Hepatic stellate cell (primary cell): Measurements from ENCODE around the gene CROCC2.

ENCODE experiments used
- DNase-seq: peaks from one replicate; pipeline ENCODE4 v3.0.0; 2011; ENCODE audit warnings: low spot score

Gene CROCC2

DNA sequence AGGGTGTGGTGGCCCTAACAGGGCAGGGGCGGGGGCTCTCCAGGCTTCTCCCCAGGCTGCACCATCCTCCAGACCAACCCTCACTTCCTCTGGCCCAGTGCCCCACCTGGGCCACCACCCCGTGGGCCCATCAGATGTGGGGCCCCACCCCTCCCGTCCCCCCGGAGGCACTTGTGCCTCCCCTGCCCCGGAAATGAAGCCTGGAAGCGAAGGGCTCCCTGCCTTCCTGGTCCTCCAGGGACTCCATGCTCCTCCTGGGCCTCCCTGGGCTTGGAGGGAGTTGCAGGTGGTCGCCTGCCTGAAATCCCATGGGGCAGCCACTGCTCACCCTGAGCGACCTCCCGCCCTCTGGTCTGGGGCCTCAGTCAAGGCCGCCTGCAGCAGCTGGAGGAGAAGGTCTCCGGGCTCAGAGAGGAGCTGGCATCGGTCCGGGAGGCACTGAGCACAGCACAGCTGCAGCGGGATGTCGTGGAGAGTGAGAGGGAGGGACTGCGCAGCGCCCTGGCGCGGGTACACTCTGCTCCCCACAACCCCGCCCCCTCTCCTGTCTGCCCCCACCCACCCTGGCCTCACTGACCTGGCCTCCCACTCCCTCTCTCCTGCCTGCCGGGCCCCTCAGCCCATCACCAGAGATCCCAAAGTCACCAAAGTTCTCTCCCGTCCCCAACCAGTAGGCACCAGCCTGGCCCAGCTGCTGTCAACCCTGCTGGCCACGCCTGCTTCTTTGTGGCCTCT is 28.0 kb downstream of the CROCC2 start:
- no peak for DNase-seq

DNA sequence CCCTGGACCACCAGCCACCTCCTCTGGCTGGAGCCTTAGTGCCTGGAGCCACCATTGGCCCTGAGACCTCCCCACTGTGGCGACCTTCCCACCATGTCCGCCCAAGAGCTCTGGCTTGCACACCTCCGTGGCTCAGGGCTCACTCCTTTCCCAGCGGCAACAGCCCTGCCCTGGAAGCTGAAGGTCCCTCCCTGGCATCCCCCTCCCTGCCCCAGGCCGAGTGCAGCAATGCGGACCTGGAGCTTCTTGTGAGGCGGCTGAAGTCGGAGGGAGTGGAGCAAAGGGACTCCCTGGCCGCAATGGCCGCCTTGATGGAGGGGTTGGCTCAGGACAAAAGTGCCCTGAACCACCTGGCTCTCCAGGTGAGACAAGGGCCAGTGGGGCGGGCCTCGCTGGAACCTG is 28.6 kb downstream of the CROCC2 start:
- DNase-seq: no peak

DNA sequence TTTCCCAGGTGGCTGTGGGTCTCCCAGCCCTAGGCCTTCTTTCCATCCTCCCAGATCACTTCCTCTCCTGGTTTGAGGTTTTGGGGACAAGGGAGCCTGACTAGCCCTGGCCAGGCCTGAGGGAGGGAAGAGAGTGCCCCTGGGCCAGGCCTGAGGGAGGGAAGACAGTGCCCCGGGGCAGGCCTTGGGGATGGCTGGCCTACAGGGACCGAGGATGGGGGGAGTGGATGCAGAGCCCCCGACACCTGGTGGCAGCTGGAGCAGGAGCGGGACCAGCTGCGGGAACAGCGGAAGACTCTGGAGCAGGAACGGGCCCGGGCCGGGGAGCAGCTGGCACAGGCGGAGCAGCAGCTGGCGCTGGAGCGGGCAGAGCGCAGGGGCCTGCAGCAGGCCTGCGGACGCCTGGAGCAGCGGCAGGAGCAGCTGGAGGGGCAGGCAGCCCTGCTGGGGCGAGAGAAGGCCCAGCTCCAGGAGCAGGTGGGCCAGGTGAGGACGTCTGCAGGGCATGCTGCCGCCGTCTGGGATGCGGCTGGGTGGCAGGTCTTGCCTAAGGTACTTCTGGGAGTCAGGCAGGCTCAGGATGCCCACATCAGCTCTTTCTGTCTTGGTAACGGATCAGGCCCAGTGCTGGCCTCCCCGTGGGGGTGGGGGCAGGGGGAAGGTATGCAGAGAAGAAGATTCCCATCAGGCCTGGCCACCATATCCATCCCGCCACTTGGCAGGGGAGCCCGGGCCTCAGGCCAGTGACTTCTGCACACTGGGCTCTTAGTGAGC is 29.2 kb downstream of the CROCC2 start:
- DNase-seq: no peak

DNA sequence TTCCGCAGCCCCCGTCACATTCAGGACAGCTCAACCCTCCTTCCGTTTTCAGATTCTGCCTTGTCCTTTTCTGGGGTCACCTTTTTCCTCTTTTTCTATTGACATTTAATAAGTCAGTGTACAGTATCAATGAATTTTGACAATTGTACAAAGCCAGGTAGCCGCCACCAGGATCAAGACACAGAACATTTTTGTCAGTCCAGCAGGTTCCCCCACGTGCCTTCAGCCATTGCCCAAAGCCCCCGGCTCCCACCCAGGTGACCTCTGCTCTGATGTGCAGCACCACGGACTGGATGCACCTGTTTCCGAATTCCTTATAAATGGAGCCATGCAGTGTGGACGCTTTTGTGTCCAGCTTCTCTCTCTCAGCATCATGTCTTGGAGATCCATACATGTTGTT is 30.0 kb downstream of the CROCC2 start:
- DNase-seq: no peak

DNA sequence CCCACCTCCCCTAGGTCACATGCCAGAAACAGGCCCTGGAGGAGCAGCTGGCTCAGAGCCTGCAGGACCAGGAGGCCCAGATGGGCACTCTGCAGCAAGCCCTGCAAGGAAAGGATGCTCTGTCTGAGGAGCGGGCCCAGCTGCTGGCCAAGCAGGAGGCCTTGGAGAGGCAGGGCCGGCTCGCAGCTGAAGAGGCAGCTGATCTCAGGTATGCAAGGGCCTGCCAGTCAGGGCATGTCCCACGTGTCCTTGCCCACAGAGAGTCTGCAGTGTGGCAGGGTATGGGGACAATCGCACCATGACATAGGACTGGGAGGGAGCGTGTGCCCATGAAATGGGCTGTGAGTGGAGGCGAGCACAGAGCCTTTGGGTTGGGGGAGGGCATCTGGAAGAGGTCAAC is 39.9 kb downstream of the CROCC2 start:
- no peak for DNase-seq

DNA sequence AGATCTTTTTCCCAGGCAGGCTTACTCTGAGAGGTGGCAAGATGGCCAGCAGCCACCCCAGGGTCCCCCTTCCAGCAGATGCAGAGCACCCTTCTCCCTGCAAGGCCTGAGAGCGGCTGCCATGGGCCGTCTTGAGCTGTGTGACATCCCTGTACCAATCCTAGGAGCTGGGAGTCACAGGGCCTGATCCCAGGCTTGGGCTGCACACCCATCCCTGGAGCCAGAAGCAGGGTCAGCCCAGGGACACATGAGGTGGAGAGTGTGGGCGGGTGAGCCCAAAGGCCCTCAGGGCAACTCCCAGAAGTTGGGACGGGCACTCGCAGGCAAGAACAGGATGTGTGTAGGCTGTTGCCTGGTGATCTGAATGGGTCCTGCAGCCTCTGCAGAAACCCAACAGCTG is 40.5 kb downstream of the CROCC2 start:
- DNase-seq: no peak

DNA sequence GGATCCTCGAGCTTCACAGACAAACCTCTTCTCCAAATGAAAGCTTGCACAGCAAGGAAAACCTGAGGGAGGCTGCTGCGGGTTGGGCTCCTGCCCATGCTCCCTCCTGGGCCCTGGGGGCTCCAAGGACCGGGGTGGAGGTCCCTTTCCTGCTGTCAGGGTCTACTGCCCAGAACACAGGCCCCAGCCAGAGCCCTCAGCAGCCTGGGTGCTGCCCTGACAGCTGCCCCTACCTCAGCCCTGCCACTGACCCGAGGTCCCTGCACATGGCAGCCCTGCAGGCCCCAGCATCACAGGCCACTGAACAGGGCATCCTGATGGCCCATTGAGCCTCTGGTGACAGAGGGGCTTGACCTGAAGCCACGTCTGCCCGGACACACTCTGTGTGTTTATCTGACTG is 41.0 kb downstream of the CROCC2 start:
- no peak for DNase-seq

DNA sequence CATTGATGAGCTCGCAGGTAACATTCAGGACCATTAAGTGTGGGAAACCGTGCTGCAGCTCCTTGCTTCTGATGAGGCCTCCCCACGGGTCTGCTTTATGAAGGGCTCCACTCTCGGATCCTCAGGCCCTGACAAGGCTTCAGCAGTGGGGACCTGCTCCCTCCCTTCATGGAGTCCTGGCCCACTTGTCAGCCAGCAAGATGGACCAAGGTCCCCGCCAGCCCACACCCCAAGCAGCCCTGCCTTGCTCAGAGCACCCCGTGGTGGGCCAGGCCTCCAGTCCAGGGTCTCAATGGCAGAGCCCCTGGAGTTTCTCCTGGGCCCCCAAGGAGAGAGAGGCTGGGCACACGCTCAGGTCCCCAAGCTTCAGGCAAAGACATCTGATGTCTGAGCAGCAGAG is 41.5 kb downstream of the CROCC2 start:
- DNase-seq: no peak

DNA sequence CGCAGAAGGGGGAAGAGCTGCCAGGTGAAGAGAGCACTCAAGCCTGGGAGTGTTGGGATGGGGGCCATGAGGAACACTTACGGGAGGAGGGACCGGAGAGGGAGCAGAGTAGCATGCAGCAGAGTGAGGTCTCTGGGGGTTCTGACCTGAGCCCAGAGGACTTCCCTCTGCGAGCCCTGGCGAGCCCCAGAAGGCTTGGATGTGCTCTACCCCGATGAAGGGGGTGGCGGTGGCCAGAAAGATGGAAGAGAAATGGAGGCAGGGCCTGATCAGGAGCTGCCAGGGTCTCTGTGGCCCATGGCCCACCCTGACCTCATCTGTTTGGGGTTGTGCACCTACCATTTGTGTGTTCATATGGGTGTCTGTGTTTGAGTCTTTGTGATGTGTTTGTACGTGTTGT is 42.0 kb downstream of the CROCC2 start:
- DNase-seq: no peak

DNA sequence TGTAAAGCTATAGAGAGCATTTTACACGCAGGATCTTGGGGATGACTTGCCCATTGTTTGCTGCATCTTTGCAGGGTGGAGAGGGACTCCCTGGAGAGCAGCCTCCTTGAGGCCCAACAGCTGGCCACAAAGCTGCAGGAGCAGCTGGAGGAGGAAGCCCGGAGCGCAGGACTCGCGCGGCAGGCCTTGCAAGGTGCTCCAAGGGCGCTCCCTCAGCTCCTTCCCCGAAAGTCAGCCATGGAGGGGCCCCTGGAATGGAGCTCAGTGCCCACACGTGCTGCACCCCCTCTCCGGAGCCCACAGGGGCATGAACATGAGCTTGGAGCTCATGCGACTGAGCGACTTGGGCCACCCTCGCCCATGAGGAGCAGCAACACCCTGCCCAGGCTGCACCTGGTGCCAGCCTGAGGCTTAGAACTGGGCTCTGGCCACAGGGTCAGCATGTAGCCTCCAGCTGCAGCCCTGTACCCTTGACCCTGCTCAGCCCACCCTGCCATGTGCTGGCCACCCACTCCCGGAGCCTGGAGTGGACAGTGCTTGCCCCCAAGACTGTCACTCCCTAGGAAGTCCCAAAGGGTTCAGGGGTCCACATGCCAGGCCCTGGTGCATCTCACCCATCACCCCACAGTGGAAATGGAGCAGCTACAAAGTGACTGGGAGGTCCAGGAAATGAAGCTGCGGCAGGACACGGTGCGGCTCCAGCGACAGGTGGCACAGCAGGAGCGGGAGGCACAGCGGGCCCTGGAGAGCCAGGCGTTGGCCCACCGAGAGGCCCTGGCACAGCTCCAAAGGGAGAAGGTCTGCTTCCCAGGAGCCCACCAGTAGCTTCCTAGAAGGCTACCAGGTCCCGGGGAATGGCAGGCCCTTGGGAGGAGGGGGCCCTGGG is 43.0 kb downstream of the CROCC2 start:
- DNase-seq: no peak

DNA sequence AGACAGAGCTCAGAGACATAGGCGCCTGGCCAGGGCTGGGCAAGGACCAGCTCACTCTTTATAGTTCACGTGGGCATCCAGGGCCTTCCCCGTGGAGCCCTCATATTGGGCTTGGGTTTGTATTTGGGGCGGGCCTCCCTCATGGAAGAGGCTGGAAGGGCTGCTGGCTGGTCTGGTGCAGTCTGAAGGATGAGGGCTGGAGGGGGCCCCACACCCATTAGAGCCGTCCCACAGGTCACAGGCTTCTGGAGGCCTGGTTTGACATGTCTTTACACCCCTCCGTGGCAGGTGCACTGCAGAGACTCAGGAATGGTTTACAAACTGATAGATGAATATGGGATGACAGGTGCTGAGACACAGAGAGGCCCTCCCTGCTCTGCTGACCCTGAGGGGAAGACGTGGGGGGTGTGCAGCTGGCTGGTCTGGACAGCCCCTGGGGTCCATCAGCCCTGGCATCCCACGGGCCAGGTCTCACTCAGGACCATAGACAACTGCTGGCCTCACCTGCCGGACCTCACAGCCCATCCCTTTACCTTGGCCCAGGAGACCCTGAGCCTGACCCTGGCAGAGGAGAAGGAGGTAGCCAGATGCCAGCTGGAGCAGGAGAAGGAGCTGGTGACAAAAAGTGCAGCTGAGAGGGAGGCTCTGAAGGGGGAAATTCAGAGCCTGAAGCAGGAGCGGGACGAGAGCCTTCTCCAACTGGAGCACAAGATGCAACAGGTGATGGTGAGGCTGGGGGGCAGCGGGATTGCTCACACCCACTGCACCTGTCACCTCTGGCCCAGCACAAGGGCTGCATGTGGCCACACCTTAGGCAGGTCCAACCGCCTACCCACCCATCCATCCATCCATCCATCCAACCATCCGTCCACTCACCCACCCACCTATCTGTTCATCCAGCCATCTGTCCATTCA is 43.9 kb downstream of the CROCC2 start:
- DNase-seq: no peak

DNA sequence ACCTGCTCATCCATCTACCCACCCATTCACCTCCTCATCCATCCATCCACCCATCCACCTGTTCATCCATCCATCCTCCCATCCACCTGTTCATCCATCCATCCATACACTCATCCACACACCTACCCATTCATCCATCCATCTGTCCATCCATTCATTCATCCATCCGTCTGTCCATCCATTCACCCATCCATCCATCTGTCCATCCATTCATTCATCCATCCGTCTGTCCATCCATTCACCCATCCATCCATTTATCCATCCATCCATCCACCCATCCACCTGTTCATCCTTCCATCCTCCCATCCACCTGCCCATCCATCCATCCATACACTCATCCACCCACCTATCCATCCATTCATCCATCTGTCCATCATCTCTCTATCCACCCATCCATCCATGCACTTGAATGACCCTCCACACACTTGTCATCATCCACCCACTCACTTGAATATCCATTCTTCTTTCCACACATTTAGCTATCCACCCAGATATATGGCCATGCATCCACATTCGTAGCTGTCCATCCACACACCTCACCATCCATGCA is 45.0 kb downstream of the CROCC2 start:
- DNase-seq: no peak

DNA sequence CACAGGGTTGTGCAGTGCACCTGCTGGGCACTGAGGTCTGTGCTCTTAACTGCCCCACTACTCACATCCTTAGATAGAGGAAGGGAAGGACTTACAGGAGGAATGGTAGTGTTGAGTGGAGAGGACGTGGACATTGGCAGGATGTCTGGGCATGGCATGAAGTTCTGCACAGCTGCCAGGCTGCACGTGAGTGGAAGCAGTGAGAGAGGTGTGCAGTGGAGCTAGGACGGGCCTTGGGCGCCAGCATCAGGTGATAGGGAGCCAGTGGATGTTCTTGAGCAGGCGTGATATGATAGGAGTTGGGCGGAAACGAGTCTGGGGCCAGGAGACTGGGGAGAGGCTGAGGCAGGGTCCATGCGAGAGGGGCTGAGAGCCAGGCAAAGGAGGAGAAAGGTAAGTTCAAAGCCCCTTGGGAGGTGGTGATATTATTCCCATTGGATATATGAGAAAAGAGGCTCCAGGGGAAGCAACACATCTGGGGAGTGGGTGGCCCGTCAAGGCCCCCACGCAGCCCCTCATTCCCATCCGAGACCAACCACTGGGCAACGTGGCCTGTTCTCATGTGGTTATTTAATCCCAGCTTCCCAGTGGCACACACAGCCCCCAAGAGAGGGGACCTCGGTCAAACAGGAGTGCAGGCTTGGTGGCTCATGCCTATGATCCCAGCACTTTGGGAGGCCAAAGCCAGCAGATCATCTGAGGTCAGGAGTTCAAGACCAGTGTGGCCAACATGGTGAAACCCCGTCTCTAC is 46.5 kb downstream of the CROCC2 start:
- no peak for DNase-seq

DNA sequence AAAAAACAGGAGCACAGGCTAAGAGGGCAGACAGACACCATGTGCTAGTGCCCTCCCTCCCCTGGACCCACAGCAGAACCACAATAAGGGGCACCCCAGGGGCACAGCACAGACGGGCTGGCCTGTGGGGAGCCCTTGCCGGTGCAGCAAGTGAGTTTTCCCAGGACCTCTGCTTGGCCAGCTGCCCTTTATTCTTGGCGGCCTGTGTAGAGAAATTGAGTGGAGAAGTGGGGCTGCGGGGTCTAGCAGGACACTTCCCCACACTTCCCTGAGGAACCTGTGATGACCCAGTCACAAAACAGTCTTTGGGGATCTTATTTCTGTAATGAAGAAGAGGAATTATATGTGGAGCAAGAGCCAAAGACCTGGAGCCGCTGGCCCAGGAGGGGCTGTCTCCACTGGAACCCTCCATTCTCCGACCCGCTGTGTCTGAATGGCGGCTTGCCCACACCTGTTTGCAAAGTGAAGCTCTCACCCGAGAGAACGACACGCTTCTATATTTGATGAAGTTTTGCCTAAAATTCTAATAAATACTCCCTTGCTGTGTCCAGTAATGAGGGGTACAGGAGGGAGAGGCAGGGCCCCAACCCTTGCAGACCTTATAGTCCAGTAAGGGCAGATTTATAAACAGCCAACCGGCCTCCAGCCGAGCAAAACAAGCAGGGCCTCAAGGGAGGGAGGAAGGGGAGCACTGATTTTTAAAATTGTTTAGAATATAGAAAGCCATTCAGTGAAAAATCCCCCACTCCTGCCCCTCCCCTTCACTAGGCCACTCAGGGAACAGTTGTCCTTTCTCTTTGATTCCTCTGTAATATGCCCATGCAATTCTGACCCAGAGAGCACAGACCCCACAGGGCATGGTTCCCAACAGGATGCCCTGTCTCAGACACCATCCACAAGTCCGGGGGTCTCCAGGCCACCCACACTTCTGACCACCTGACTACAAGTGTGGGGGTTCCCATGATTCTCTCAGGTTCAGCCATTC is 47.6 kb downstream of the CROCC2 start:
- DNase-seq: no peak

DNA sequence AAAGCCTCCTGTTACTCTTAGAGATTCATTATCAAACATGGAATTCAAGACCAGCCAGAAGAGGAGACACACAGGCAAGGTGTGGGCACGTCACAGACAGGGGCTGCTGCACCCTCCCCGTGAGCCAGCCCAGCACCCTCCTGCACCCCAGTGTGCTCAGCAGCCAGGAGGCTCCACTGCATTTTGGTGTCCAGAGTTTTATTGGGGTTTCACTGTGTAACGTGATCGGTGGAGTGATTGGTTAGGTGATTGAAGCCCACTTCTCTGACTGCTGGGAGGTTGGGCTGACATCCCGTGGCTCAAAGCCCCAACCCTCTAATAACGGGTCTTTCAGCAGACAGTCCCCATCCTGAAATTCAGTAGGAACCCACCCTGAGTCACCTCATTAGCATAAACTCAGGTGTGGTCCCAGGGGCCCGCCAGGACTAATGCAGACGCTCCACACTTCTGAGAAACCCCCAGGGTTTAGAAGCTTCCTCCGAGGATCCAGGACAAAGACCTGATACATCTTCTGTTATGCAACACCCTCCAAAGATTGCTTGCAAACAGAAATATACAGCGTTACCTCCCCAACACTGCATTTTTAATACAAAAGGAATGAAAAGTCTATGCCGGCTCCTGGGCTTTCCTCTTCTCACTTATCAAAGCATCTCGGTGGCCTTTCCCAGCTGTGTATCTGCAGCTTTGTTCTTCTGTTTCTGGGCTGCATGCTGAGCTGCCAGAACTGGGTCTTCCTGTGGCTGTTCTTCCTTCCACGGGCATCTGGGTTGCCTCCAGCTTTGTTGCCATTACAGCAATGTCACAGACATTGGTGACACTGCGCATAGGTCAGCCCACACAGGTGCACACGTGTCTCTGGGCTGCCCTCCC is 48.5 kb downstream of the CROCC2 start:
- DNase-seq: no peak

DNA sequence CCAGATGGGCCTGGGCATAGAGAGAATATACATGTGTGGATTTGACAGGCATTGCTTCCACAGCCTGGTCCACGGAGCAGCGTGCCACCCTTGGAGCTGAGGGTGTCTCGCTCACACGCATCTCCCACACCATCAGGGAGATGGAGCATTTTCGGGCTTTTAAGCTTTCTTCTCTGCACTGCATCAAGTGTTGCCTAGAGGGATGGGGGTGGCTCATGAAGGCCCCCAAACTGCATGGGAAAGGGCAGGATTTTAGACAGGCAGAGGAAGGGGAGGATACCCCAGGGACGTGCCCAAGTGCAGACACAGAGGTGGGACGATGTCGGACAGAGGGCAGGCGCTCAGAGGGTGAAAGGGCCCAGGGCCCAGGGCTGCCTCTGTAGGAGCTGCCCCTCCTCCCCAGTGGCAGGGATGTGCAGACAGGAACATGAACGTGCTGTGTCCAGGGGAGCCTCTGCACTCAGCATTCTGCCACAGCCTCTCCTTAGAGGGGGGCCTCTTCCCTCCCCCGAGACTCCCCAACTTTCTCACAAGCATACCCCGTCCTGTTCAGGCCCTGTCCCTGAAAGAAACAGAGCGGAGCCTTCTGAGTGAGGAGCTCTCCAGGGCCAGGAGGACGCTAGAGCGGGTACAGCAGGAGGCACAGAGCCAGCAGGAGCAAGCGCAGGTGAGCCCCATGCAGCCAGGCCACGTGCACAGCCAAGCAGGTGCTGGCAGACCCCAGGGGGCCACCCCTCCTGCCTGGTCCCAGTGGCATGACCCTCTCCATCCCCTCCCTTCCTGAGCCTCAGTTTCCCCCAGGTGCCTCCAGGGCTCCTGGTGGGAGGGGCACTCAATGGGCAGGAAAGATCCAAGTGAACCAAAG is 49.4 kb downstream of the CROCC2 start:
- no peak for DNase-seq

DNA sequence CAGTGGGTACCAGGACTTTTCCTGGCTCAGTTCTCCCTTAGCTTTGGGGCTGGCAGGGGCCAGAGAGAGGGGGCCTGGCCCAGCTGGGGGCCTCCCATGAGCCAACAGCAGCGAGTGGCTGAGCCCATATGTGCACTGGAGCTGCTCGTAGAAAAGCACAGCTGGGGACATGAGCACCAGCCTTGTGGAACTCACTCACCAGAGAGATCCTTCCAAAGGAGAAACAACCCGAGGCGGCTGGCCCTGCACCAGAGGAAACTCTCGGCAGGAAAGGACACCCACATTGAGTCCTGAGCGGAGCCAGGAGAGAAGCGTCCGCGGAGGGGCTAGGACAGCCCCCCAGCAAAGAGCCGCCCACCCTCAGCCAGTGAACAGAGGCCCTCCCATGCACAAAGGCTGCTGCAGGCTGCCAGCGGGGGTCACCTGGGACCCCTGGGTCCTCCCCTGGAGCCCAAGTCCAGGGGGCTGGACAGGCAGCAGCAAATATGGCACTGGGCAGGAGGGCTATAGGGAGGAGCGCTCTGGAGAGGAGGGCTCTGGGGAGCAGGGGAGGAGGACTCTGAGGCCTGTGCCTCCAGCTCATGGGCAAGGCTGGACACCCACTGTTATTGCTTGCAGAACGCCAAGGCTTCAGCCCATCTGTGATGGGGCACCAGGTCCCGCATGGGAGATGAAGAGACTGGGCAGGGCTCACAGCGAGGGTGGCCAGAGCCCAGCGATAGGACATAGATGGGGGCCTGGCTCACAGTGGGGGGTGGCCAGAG is 50.2 kb downstream of the CROCC2 start:
- DNase-seq: no peak
